OCI-LY7 (cell line): Measurements from ENCODE around the gene ANKMY1.
A peak's percentile ranks its signal among the peaks of the same experiment; 100 is the strongest.

ENCODE experiments used
- EZH2phosphoT487 ChIP-seq: fragments of 200-600 bp; sonication (generic); IDR thresholded peaks from 2 replicates; pipeline ENCODE4 v1.6.1; 2018; ENCODE audit warnings: low read depth, borderline replicate concordance, mild to moderate bottlenecking, mixed run types, antibody characterized with exemption, low read length, moderate library complexity, mixed read lengths
- TF ChIP-seq, protein P1 (sequence below): fragments of 200-600 bp; sonication (generic); conservative IDR thresholded peaks from 2 replicates; pipeline ENCODE4 v1.5.1; 2014; ENCODE audit warnings: mild to moderate bottlenecking, antibody characterized with exemption, low read length, moderate library complexity, mixed read lengths

DNA sequence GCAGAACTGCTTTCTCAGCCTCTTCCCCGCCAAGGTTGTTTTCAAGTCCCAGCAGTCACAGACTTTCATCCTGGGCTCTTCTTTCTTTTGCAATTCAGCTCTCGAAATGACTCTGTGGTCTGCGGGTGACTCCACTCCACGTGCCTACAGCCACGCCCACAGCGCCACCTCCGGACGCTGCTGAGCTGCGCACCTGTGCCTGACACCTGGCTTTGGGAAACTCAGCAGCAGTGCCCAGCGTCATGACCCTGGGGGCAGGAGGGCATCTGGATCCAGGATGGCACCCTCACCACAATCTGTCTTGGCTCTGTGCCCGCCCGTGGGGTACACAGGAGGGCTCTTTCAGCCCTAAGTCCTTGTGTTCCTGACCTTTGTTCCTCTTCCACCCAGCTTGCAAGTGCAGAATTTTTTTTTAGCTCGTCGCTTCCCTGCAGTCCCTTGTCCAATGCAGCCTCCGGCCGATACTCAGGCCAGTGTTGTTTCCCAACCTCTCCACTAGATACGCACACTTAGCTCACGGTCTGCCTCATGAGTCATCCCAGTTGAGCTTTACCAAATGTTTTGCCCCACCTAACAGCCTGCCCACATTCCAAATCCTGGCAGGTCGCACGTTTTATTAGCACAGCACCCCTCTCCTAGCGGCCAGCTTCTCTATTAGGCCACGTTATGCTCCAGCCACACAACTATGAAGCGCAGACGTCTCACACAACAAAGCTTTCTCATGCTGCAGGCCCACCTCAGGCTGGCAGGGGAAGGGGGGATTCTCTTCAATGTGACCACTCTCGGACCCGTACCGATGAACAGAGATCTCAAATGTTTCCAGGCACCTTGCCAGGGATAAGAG, 22.2 kb upstream of the ANKMY1 start:
- TF ChIP-seq, protein P1, sequence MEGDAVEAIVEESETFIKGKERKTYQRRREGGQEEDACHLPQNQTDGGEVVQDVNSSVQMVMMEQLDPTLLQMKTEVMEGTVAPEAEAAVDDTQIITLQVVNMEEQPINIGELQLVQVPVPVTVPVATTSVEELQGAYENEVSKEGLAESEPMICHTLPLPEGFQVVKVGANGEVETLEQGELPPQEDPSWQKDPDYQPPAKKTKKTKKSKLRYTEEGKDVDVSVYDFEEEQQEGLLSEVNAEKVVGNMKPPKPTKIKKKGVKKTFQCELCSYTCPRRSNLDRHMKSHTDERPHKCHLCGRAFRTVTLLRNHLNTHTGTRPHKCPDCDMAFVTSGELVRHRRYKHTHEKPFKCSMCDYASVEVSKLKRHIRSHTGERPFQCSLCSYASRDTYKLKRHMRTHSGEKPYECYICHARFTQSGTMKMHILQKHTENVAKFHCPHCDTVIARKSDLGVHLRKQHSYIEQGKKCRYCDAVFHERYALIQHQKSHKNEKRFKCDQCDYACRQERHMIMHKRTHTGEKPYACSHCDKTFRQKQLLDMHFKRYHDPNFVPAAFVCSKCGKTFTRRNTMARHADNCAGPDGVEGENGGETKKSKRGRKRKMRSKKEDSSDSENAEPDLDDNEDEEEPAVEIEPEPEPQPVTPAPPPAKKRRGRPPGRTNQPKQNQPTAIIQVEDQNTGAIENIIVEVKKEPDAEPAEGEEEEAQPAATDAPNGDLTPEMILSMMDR: peak; percentile 75
- TF ChIP-seq EZH2phosphoT487: no peak
